Measurements from ENCODE around the gene CRY1.
A peak's percentile ranks its signal among the peaks of the same experiment; 100 is the strongest.

The CRY1 gene

GRCh38 chr12:106987846-106988245 is 105.5 kb downstream of the CRY1 start:
- Histone ChIP-seq H3K9me3 (ENCODE audit: control insufficient read depth, low read depth, low read length) (no peaks in the 10 kb centered on the region), H3K4me1 (ENCODE audit: control insufficient read depth, low read depth, low read length) (peaks cover 12% of the 10 kb centered on the region), H3K27ac (ENCODE audit: low read length) (no peak overlapping the region), H3K27me3 (ENCODE audit: control insufficient read depth, insufficient read depth, low read length) (no peaks in the 10 kb centered on the region), H3K9ac (ENCODE audit: low read length) (no peak overlapping the region), H3K36me3 (ENCODE audit: control insufficient read depth, low read depth, low read length) (no peaks in the 10 kb centered on the region), H3K4me3 (ENCODE audit: low read length) (no peak overlapping the region)

- Histone ChIP-seq H3K4me1 (ENCODE audit: control insufficient read depth, low read depth, low read length) (peaks cover 12% of the 10 kb centered on the region), H3K27me3 (ENCODE audit: control insufficient read depth, insufficient read depth, low read length) (no peaks in the 10 kb centered on the region), H3K9me3 (ENCODE audit: control insufficient read depth, low read depth, low read length) (no peaks in the 10 kb centered on the region), H3K36me3 (ENCODE audit: control insufficient read depth, low read depth, low read length) (no peaks in the 10 kb centered on the region), H3K9ac (ENCODE audit: low read length) (peak within 1 kb of the TSS; percentile 48), H3K27ac (ENCODE audit: low read length) (no peak within 1 kb of the TSS), H3K4me3 (ENCODE audit: low read length) (peak within 1 kb of the TSS; percentile 68)
Observed at GRCh38 chr12:106986625-106987389, 106.5 kb downstream of the CRY1 start, which contains the start of gene MTERF2. MTERF2 (minus strand) TSS chr12:106987146; CDS start chr12:106978714, 8,432 bp downstream.

GRCh38 chr12:106986135-106986534 is 107.2 kb downstream of the CRY1 start:
- H3K27ac ChIP-seq (ENCODE audit: low read length): no peak overlapping the region
- peak overlapping the region; percentile 68 for H3K4me3 ChIP-seq (ENCODE audit: low read length)
- H3K27me3 ChIP-seq (ENCODE audit: control insufficient read depth, insufficient read depth, low read length): no peaks in the 10 kb centered on the region
- H3K4me1 ChIP-seq (ENCODE audit: control insufficient read depth, low read depth, low read length): peaks cover 12% of the 10 kb centered on the region
- no peaks in the 10 kb centered on the region for H3K36me3 ChIP-seq (ENCODE audit: control insufficient read depth, low read depth, low read length)
- H3K9ac ChIP-seq (ENCODE audit: low read length): peak overlapping the region; percentile 48
- no peaks in the 10 kb centered on the region for H3K9me3 ChIP-seq (ENCODE audit: control insufficient read depth, low read depth, low read length)

GRCh38 chr12:106985479-106985878 is 107.9 kb downstream of the CRY1 start:
- Histone ChIP-seq H3K4me1 (ENCODE audit: control insufficient read depth, low read depth, low read length) (peaks cover 12% of the 10 kb centered on the region), H3K9ac (ENCODE audit: low read length) (no peak overlapping the region), H3K4me3 (ENCODE audit: low read length) (no peak overlapping the region), H3K36me3 (ENCODE audit: control insufficient read depth, low read depth, low read length) (no peaks in the 10 kb centered on the region), H3K27me3 (ENCODE audit: control insufficient read depth, insufficient read depth, low read length) (no peaks in the 10 kb centered on the region), H3K9me3 (ENCODE audit: control insufficient read depth, low read depth, low read length) (no peaks in the 10 kb centered on the region), H3K27ac (ENCODE audit: low read length) (no peak overlapping the region)

- Histone ChIP-seq H3K9ac (ENCODE audit: low read length) (no peak overlapping the region), H3K4me1 (ENCODE audit: control insufficient read depth, low read depth, low read length) (peaks cover 12% of the 10 kb centered on the region), H3K36me3 (ENCODE audit: control insufficient read depth, low read depth, low read length) (no peaks in the 10 kb centered on the region), H3K4me3 (ENCODE audit: low read length) (no peak overlapping the region), H3K27me3 (ENCODE audit: control insufficient read depth, insufficient read depth, low read length) (no peaks in the 10 kb centered on the region), H3K27ac (ENCODE audit: low read length) (no peak overlapping the region), H3K9me3 (ENCODE audit: control insufficient read depth, low read depth, low read length) (no peaks in the 10 kb centered on the region)
Observed at GRCh38 chr12:106984588-106985137, 108.7 kb downstream of the CRY1 start.

- no peaks in the 10 kb centered on the region for H3K9me3 ChIP-seq (ENCODE audit: control insufficient read depth, low read depth, low read length)
- no peaks in the 10 kb centered on the region for H3K4me1 ChIP-seq (ENCODE audit: control insufficient read depth, low read depth, low read length)
- no peak overlapping the region for H3K9ac ChIP-seq (ENCODE audit: low read length)
- no peak overlapping the region for H3K27ac ChIP-seq (ENCODE audit: low read length)
- no peak overlapping the region for H3K4me3 ChIP-seq (ENCODE audit: low read length)
- no peaks in the 10 kb centered on the region for H3K36me3 ChIP-seq (ENCODE audit: control insufficient read depth, low read depth, low read length)
- H3K27me3 ChIP-seq (ENCODE audit: control insufficient read depth, insufficient read depth, low read length): no peaks in the 10 kb centered on the region
Observed at GRCh38 chr12:106982229-106982628, 111.1 kb downstream of the CRY1 start.

- no peak overlapping the region for H3K27ac ChIP-seq (ENCODE audit: low read length)
- no peaks in the 10 kb centered on the region for H3K9me3 ChIP-seq (ENCODE audit: control insufficient read depth, low read depth, low read length)
- H3K4me1 ChIP-seq (ENCODE audit: control insufficient read depth, low read depth, low read length): no peaks in the 10 kb centered on the region
- no peaks in the 10 kb centered on the region for H3K36me3 ChIP-seq (ENCODE audit: control insufficient read depth, low read depth, low read length)
- no peak overlapping the region for H3K4me3 ChIP-seq (ENCODE audit: low read length)
- H3K9ac ChIP-seq (ENCODE audit: low read length): no peak overlapping the region
- H3K27me3 ChIP-seq (ENCODE audit: control insufficient read depth, insufficient read depth, low read length): no peaks in the 10 kb centered on the region
Observed at GRCh38 chr12:106981788-106982187, 111.6 kb downstream of the CRY1 start.

- H3K9me3 ChIP-seq (ENCODE audit: control insufficient read depth, low read depth, low read length): no peaks in the 10 kb centered on the region
- no peak overlapping the region for H3K27ac ChIP-seq (ENCODE audit: low read length)
- H3K4me3 ChIP-seq (ENCODE audit: low read length): no peak overlapping the region
- H3K9ac ChIP-seq (ENCODE audit: low read length): no peak overlapping the region
- H3K27me3 ChIP-seq (ENCODE audit: control insufficient read depth, insufficient read depth, low read length): no peaks in the 10 kb centered on the region
- H3K36me3 ChIP-seq (ENCODE audit: control insufficient read depth, low read depth, low read length): no peaks in the 10 kb centered on the region
- H3K4me1 ChIP-seq (ENCODE audit: control insufficient read depth, low read depth, low read length): no peaks in the 10 kb centered on the region
Observed at GRCh38 chr12:106980944-106981343, 112.4 kb downstream of the CRY1 start.

- Histone ChIP-seq H3K27ac (ENCODE audit: low read length) (no peak overlapping the region), H3K4me3 (ENCODE audit: low read length) (no peak overlapping the region), H3K27me3 (ENCODE audit: control insufficient read depth, insufficient read depth, low read length) (no peaks in the 10 kb centered on the region), H3K9me3 (ENCODE audit: control insufficient read depth, low read depth, low read length) (no peaks in the 10 kb centered on the region), H3K36me3 (ENCODE audit: control insufficient read depth, low read depth, low read length) (no peaks in the 10 kb centered on the region), H3K9ac (ENCODE audit: low read length) (no peak overlapping the region), H3K4me1 (ENCODE audit: control insufficient read depth, low read depth, low read length) (no peaks in the 10 kb centered on the region)
Observed at GRCh38 chr12:106978035-106978800, 115.1 kb downstream of the CRY1 start.

- Histone ChIP-seq H3K36me3 (ENCODE audit: control insufficient read depth, low read depth, low read length) (no peaks in the 10 kb centered on the region), H3K4me1 (ENCODE audit: control insufficient read depth, low read depth, low read length) (no peaks in the 10 kb centered on the region), H3K27me3 (ENCODE audit: control insufficient read depth, insufficient read depth, low read length) (no peaks in the 10 kb centered on the region), H3K9ac (ENCODE audit: low read length) (no peak overlapping the region), H3K4me3 (ENCODE audit: low read length) (no peak overlapping the region), H3K27ac (ENCODE audit: low read length) (no peak overlapping the region), H3K9me3 (ENCODE audit: control insufficient read depth, low read depth, low read length) (no peaks in the 10 kb centered on the region)
Observed at GRCh38 chr12:106976668-106977067, 116.7 kb downstream of the CRY1 start.

GRCh38 chr12:106975993-106976658 is 117.2 kb downstream of the CRY1 start:
- no peaks in the 10 kb centered on the region for H3K27me3 ChIP-seq (ENCODE audit: control insufficient read depth, insufficient read depth, low read length)
- H3K4me3 ChIP-seq (ENCODE audit: low read length): no peak overlapping the region
- peaks cover 3% of the 10 kb centered on the region for H3K36me3 ChIP-seq (ENCODE audit: control insufficient read depth, low read depth, low read length)
- H3K27ac ChIP-seq (ENCODE audit: low read length): no peak overlapping the region
- no peaks in the 10 kb centered on the region for H3K4me1 ChIP-seq (ENCODE audit: control insufficient read depth, low read depth, low read length)
- H3K9me3 ChIP-seq (ENCODE audit: control insufficient read depth, low read depth, low read length): no peaks in the 10 kb centered on the region
- no peak overlapping the region for H3K9ac ChIP-seq (ENCODE audit: low read length)

Measured in iPS-18a (cell line).